ENCODE data around the gene PRSS16.

PRSS16 gene, protein sequence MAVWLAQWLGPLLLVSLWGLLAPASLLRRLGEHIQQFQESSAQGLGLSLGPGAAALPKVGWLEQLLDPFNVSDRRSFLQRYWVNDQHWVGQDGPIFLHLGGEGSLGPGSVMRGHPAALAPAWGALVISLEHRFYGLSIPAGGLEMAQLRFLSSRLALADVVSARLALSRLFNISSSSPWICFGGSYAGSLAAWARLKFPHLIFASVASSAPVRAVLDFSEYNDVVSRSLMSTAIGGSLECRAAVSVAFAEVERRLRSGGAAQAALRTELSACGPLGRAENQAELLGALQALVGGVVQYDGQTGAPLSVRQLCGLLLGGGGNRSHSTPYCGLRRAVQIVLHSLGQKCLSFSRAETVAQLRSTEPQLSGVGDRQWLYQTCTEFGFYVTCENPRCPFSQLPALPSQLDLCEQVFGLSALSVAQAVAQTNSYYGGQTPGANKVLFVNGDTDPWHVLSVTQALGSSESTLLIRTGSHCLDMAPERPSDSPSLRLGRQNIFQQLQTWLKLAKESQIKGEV

DNA sequence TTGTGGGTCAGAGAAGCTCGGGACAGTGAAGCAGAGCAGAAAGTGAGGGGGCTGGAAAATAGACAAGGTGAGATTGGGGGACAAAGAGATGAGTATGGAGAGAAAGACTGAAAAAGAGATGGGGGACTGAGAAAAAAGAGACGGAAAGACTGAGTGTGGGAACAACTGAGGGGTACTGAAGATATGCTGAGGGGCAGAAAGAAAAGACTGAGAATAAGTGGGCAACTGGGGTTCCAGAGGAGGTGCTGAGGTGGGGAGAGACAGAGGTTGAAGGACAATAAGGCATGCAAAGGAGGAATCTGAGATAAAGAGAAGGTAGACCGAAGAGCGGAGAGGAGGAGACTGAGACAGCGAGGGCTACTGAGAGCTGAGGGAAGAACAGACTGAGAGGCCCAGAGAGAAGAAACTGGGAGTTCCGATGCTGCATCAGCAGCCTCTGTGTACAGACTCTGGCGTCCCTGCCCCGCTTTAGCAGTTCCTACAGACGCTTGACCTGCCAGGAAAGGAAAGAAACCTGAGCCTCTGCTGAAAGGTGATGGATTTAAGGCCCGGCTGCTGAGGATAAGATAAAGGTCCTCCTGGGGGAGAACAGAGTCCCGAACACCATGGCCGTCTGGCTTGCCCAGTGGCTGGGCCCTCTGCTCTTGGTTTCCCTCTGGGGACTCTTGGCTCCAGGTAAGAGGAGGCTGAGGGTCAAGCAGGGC lies at the start of gene PRSS16:
Gene PRSS16 (plus strand): TSS at position 569 of the 704 bp plus-strand sequence. CDS start 37 bp downstream, at position 606.
- no peak within 1 kb of the TSS for H2AFZ ChIP-seq (ENCODE audit: low read depth, low read length, severe bottlenecking)

DNA sequence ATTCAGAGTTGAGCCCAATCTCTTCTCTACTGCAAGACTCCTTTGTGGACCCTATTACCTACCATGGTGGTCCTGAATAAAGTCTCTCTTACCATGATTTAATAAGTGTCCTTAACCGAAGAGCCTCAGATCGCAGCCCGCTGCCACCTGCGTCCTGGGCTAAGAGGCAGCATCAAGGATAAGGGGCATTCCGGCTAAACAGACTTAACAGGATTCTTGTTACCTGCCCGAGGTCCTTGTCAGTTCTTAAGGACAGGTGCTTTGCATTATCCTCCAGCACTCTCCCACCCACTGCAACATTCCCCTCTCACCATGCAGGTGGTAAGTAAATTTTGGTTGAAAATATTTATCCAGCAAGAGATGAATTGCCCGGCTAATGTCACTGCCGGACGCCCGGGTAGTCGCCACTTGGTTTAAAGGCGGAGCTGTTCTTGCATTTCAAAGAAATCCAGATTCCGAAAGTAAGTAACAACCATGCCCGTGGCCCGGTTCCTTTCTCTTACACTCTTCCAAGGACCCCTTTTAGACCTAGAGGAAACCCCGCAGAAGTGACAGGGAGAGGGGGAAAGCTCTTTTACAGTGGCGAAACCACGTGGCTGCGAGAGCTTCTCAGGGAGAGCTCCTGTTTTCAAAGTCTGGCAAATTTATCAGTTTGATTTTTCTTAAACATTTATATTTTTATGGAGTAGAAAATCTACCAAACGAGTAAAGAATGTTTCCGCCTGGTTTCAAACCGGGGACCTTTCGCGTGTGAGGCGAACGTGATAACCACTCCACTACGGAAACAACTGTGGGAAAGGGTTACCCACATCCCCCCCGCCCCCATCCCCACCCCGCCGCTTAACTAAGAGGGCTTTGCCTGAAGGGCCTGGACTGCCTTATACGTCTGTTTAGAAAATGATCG lies 41.9 kb upstream of the PRSS16 start:
- Histone ChIP-seq H4K20me1 (ENCODE audit: low read depth, low read length) (no peaks in the 10 kb centered on the region), H3K4me3 (ENCODE audit: insufficient read depth, low read length, poor library complexity, severe bottlenecking) (no peak overlapping the region)

More for the DNA sequence above, at the start of gene PRSS16:
- Histone ChIP-seq H4K20me1 (ENCODE audit: low read depth, low read length) (no peaks in the 10 kb centered on the region), H3K27ac (ENCODE audit: low read depth, low read length) (no peak within 1 kb of the TSS), H3K9ac (ENCODE audit: low read length) (no peak within 1 kb of the TSS), H3K36me3 (ENCODE audit: low read length) (no peaks in the 10 kb centered on the region), H3K4me2 (ENCODE audit: low read depth, low read length, poor library complexity, severe bottlenecking) (no peak within 1 kb of the TSS), H3K27me3 (ENCODE audit: low read length) (no peaks in the 10 kb centered on the region), H3F3A (ENCODE audit: insufficient read depth) (0 out of 2 replicates have a peak, but pooled peaks cover 11% of the 10 kb centered on the region), H3K79me2 (ENCODE audit: insufficient read depth, low read length) (no peaks in the 10 kb centered on the region), H3K9me3 (ENCODE audit: insufficient read depth, low read length) (no peaks in the 10 kb centered on the region), H3K9me2 (replicated peaks; ENCODE audit: insufficient read depth, low read length) (no peaks in the 10 kb centered on the region), H3K4me3 (ENCODE audit: insufficient read depth, low read length, poor library complexity, severe bottlenecking) (no peak within 1 kb of the TSS)
- no peak for TF ChIP-seq EZH2phosphoT487 (conservative IDR thresholded peaks at IDR 0.05; ENCODE audit: low read length)
- TF ChIP-seq, protein P1, sequence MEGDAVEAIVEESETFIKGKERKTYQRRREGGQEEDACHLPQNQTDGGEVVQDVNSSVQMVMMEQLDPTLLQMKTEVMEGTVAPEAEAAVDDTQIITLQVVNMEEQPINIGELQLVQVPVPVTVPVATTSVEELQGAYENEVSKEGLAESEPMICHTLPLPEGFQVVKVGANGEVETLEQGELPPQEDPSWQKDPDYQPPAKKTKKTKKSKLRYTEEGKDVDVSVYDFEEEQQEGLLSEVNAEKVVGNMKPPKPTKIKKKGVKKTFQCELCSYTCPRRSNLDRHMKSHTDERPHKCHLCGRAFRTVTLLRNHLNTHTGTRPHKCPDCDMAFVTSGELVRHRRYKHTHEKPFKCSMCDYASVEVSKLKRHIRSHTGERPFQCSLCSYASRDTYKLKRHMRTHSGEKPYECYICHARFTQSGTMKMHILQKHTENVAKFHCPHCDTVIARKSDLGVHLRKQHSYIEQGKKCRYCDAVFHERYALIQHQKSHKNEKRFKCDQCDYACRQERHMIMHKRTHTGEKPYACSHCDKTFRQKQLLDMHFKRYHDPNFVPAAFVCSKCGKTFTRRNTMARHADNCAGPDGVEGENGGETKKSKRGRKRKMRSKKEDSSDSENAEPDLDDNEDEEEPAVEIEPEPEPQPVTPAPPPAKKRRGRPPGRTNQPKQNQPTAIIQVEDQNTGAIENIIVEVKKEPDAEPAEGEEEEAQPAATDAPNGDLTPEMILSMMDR (IDR thresholded peaks at IDR 0.05; ENCODE audit: insufficient read depth, low read length, poor library complexity, severe bottlenecking): no peak

DNA sequence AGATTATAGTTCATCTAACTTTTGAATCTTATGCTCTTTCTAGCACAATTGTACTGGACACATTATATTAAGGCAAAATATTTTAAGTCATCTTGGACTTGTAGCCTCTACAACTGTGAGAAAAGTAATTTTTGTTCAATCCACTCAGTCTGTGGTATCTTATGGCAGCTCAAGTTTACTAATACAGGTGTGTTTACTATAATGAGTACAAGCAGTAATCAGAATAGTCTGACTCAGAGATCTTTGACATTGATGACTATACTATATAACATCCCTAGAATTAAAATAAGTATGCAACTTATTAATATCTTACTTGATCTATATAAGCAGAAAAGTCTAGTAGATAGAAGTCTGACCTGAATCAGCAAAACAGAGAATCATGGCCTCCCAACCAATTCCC lies 40.7 kb upstream of the PRSS16 start:
- H4K20me1 ChIP-seq (ENCODE audit: low read depth, low read length): no peaks in the 10 kb centered on the region
- no peaks in the 10 kb centered on the region for H3K79me2 ChIP-seq (ENCODE audit: insufficient read depth, low read length)
- no peaks in the 10 kb centered on the region for H3K27me3 ChIP-seq (ENCODE audit: low read length)
- no peaks in the 10 kb centered on the region for H3K9me3 ChIP-seq (ENCODE audit: insufficient read depth, low read length)
- H3K4me3 ChIP-seq (ENCODE audit: insufficient read depth, low read length, poor library complexity, severe bottlenecking): no peak overlapping the region
- no peak overlapping the region for H2AFZ ChIP-seq (ENCODE audit: low read depth, low read length, severe bottlenecking)
- H3K4me2 ChIP-seq (ENCODE audit: low read depth, low read length, poor library complexity, severe bottlenecking): no peak overlapping the region
- no peak overlapping the region for H3K27ac ChIP-seq (ENCODE audit: low read depth, low read length)
- no peaks in the 10 kb centered on the region for H3F3A ChIP-seq (ENCODE audit: insufficient read depth)
- no peak overlapping the region for H3K9ac ChIP-seq (ENCODE audit: low read length)
- H3K9me2 ChIP-seq (replicated peaks; ENCODE audit: insufficient read depth, low read length): no peaks in the 10 kb centered on the region
- H3K36me3 ChIP-seq (ENCODE audit: low read length): no peaks in the 10 kb centered on the region
- TF ChIP-seq EZH2phosphoT487 (conservative IDR thresholded peaks at IDR 0.05; ENCODE audit: low read length): no peak
- TF ChIP-seq, protein P1 (IDR thresholded peaks at IDR 0.05; ENCODE audit: insufficient read depth, low read length, poor library complexity, severe bottlenecking): no peak

More for the DNA sequence above, 41.9 kb upstream of the PRSS16 start:
- no peak for TF ChIP-seq EZH2phosphoT487 (conservative IDR thresholded peaks at IDR 0.05; ENCODE audit: low read length)
- TF ChIP-seq, protein P1 (IDR thresholded peaks at IDR 0.05; ENCODE audit: insufficient read depth, low read length, poor library complexity, severe bottlenecking): no peak
- no peak overlapping the region for H3K27ac ChIP-seq (ENCODE audit: low read depth, low read length)
- no peaks in the 10 kb centered on the region for H3K27me3 ChIP-seq (ENCODE audit: low read length)
- H3K9ac ChIP-seq (ENCODE audit: low read length): no peak overlapping the region
- no peaks in the 10 kb centered on the region for H3K9me2 ChIP-seq (replicated peaks; ENCODE audit: insufficient read depth, low read length)
- no peaks in the 10 kb centered on the region for H3K36me3 ChIP-seq (ENCODE audit: low read length)
- H3K9me3 ChIP-seq (ENCODE audit: insufficient read depth, low read length): no peaks in the 10 kb centered on the region
- no peak overlapping the region for H2AFZ ChIP-seq (ENCODE audit: low read depth, low read length, severe bottlenecking)
- no peaks in the 10 kb centered on the region for H3K79me2 ChIP-seq (ENCODE audit: insufficient read depth, low read length)
- H3F3A ChIP-seq (ENCODE audit: insufficient read depth): no peaks in the 10 kb centered on the region
- H3K4me2 ChIP-seq (ENCODE audit: low read depth, low read length, poor library complexity, severe bottlenecking): no peak overlapping the region
